Spleen (tissue), 11 donors: ENCODE measurements around the gene IL1R2. TPM values are rescaled to one million over a fixed set of nuclear protein-coding genes. Genes with fewer than 3 reads are reported as not detected.

Experiments used
- DNase-seq: peaks from one replicate; pipeline ENCODE4 v3.0.0-alpha.2; 2020
- H3K27ac ChIP-seq, 8 donors: fragments of 200-600 bp; sonication (generic) in 7 of 8; 1 replicate in 4 of 8; 2 replicates in 4 of 8; pipeline versions ENCODE4 v1.5.0 to v1.8.0; 2016 to 2021; ENCODE audit warnings: inconsistent platforms in 4 of 8, mild to moderate bottlenecking in 4 of 8, moderate library complexity in 1 of 8
- H3K27me3 ChIP-seq, 7 donors: fragments of 200-600 bp; sonication (generic) in 6 of 7; replicated peaks in 1 of 7; 1 replicate in 4 of 7; 2 replicates in 3 of 7; pipeline versions ENCODE4 v1.5.0 to v1.8.0; 2016 to 2021; ENCODE audit warnings: inconsistent platforms in 3 of 7, mild to moderate bottlenecking in 1 of 7
- H3K36me3 ChIP-seq, 6 donors: fragments of 200-600 bp; sonication (generic) in 5 of 6; 1 replicate in 4 of 6; 2 replicates in 2 of 6; pipeline versions ENCODE4 v1.5.0 to v1.8.0; 2016 to 2021; ENCODE audit warnings: inconsistent platforms in 2 of 6
- H3K4me1 ChIP-seq, 6 donors: fragments of 200-600 bp; sonication (generic) in 5 of 6; 1 replicate in 3 of 6; 2 replicates in 3 of 6; pipeline versions ENCODE4 v1.5.0 to v1.8.0; 2016 to 2021; ENCODE audit warnings: inconsistent platforms in 3 of 6
- H3K4me3 ChIP-seq, 8 donors: fragments of 200-600 bp; sonication (generic) in 7 of 8; 1 replicate in 4 of 8; 2 replicates in 4 of 8; pipeline versions ENCODE4 v1.5.0 to v1.8.0; 2016 to 2021; ENCODE audit warnings: inconsistent platforms in 4 of 8, mild to moderate bottlenecking in 4 of 8, moderate library complexity in 2 of 8
- H3K9me3 ChIP-seq, 8 donors: fragments of 200-600 bp; sonication (generic) in 7 of 8; 1 replicate in 4 of 8; 2 replicates in 4 of 8; pipeline versions ENCODE4 v1.5.0 to v1.8.0; 2016 to 2021; ENCODE audit warnings: inconsistent platforms in 4 of 8
- POLR2A ChIP-seq, 3 donors: fragments of 450-650 bp; IDR thresholded peaks; one replicate each; pipeline ENCODE4 v1.5.1; 2017; ENCODE audit warnings: antibody characterized with exemption in 3 of 3, mild to moderate bottlenecking in 1 of 3
- POLR2AphosphoS5 ChIP-seq, 3 donors: sonication (generic); formaldehyde crosslinking; IDR thresholded peaks; one replicate each; pipeline ENCODE4 v1.5.1; 2017; ENCODE audit warnings: antibody characterized with exemption in 3 of 3
- WGBS, 5 donors: extraction: QIAGEN DNeasy Blood & Tissue Kit in 3 of 5; methylation state at CpG; one replicate each; pipeline versions ENCODE4 v1.1.5 to v1.1.7; 2013 to 2018; 5-methylcytosine and 5-hydroxymethylcytosine counted together
- intact Hi-C: fragments of 100-400 bp; cut with DNase I; formaldehyde crosslinking; loops from one replicate; pipeline ENCODE4 v1.15.0; 2023; ENCODE audit warnings: low total_unique reads
- polyA plus RNA-seq, 3 donors: library from polyadenylated mRNA; stranded (reverse); fragments of 200-250 nt; gene quantifications; one replicate each; pipeline ENCODE4 v1.2.1, GENCODE V29; 2013
- total RNA-seq, 7 donors: library from RNA; depleted of rRNA in 3 of 7; stranded (reverse); fragments of >200 nt in 3 of 7; fragmentation: NEBNext Ultra II Directional in 4 of 7; extraction: Animal tissue kit (Norgen Biotek cat#: 25700) in 4 of 7; gene quantifications; one replicate each; pipeline versions ENCODE4 v1.1.0 to v1.2.1, GENCODE V29; 2016 to 2021
- TF ChIP-seq, protein P1 (sequence below), 11 experiments: fragments of 200-600 bp in 7 of 11; fragments of 450-650 bp in 4 of 11; sonication (generic) in 4 of 11; IDR thresholded peaks in 8 of 11; conservative IDR thresholded peaks in 3 of 11; 1 replicate in 7 of 11; 2 replicates in 4 of 11; pipeline versions ENCODE4 v1.4.0 to v1.8.0; 2016 to 2021; ENCODE audit warnings: antibody characterized with exemption in 11 of 11, inconsistent platforms in 4 of 11, mild to moderate bottlenecking in 1 of 11
- donor health status: healthy with polysubstance abuse.
- donor health status: DM: no; HTN: no; CAD: no; lungs with moderate emphysema.
- donor health status: DM: no; HTN: no; CAD: no.
- donor health status: Bipolar disorder and iron deficiency.
- donor health status: healthy.
- donor health status: DM: no; HTN: no; CAD: no.
- donor health status: DM: yes; HTN: yes; CAD: no.

IL1R2 gene
- total and polyA plus RNA-seq, 10 donors, result 20.1 to 607 (median 116) TPM

DNA sequence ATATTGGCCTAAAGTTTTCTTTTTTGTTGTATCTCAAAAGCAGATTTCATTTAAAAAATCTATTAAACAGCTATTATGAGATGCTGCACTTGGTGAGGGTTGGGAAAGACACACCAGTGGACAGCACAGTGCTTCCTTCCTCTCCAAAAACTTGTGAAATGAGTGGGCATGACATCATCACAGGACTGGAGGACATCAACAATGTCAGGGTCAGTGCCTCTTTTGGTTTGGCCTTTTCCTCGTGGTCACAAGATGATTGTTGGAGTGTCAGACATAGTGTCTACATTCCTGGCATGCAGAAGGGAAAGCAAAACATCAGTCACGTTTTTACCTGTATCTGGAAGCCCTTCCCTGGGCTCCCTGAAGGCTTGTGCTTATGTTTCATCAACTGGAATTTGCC lies 49.6 kb downstream of the IL1R2 start:
- Histone ChIP-seq H3K4me3 (peak overlapping the region in 1 of 8 donors; percentile 13), H3K4me1 (peaks cover 3 to 36% (median 15%) of the 10 kb centered on the region in 6 donors), H3K27ac (peak overlapping the region in 3 of 8 donors; percentile 19 to 68 (median 53)), H3K27me3 (peaks cover 0 to 47% (median 0%) of the 10 kb centered on the region in 7 donors), H3K9me3 (no peaks in the 10 kb centered on the region), H3K36me3 (peaks cover 0 to 26% (median 0%) of the 10 kb centered on the region in 6 donors)
- TF ChIP-seq POLR2AphosphoS5 (IDR thresholded peaks at IDR 0.05) (peak in 1 of 3 donors; percentile 88), POLR2A (IDR thresholded peaks at IDR 0.05) (no peak)
- intact Hi-C loops, result no loop called here
- DNase-seq, result no peak
- WGBS, 5 donors, result 18 to 53% (median 32%) methylated on average over 2 of the region's 2 CpGs

DNA sequence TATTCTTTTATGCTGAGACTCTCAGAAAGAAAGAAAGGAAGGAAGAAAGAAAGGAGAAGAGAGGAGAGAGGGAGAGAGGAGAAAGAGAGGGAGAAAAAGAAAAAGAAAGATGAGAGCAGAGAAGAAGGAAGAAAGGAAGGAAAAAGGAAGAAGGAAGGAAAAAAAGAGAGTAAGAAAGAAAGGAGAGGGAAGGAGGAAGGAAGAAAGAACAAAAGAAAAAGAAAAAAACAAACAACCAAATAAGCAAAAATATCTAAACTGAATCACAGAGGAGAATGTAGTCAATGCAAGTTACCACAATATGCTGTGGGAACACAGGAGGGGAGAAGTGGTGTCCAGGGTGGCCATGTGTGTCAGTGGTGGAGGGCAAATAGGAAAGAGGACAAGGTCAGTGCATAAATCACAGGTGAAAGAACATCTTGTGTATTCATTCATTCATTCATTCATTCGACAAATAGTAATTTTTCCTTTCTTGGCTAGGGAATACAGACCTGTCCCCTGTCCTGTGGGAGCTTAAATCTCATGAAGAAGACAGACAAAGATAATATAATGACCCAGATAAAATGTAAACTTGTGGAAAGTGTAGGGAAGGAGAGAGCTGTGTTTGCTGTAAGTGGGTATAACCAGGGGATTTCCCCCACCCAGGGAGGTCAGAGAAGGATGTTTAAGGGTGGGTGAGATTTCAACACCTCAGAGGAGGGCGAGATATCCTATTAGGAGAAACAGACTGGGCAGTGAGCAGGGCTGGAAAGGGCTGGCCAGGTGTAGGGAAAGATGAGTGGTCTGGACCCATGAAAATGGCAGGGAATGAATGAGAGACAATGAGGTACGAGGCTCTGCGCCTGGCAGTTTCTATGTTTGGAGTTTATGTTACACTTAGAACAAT lies 50.7 kb downstream of the IL1R2 start:
- H3K4me3 ChIP-seq, result peak overlapping the region in 1 of 8 donors; percentile 13
- WGBS, 5 donors, result 79 to 93% (median 90%) methylated on average over 4 of the region's 4 CpGs
- H3K27me3 ChIP-seq, result peaks cover 0 to 58% (median 0%) of the 10 kb centered on the region in 7 donors
- H3K36me3 ChIP-seq, result peaks cover 0 to 28% (median 0%) of the 10 kb centered on the region in 6 donors
- H3K9me3 ChIP-seq, result no peaks in the 10 kb centered on the region
- peak overlapping the region in 1 of 8 donors; percentile 68 for H3K27ac ChIP-seq
- TF ChIP-seq, protein P1, sequence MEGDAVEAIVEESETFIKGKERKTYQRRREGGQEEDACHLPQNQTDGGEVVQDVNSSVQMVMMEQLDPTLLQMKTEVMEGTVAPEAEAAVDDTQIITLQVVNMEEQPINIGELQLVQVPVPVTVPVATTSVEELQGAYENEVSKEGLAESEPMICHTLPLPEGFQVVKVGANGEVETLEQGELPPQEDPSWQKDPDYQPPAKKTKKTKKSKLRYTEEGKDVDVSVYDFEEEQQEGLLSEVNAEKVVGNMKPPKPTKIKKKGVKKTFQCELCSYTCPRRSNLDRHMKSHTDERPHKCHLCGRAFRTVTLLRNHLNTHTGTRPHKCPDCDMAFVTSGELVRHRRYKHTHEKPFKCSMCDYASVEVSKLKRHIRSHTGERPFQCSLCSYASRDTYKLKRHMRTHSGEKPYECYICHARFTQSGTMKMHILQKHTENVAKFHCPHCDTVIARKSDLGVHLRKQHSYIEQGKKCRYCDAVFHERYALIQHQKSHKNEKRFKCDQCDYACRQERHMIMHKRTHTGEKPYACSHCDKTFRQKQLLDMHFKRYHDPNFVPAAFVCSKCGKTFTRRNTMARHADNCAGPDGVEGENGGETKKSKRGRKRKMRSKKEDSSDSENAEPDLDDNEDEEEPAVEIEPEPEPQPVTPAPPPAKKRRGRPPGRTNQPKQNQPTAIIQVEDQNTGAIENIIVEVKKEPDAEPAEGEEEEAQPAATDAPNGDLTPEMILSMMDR (IDR thresholded peaks at IDR 0.05 in 8 of 11, conservative IDR thresholded peaks at IDR 0.05 in 3 of 11), result no peak
- TF ChIP-seq POLR2AphosphoS5 (IDR thresholded peaks at IDR 0.05), result no peak
- TF ChIP-seq POLR2A (IDR thresholded peaks at IDR 0.05), result no peak
- peaks cover 6 to 44% (median 17%) of the 10 kb centered on the region in 6 donors for H3K4me1 ChIP-seq
- intact Hi-C loops, result no loop called here
- DNase-seq, result no peak

DNA sequence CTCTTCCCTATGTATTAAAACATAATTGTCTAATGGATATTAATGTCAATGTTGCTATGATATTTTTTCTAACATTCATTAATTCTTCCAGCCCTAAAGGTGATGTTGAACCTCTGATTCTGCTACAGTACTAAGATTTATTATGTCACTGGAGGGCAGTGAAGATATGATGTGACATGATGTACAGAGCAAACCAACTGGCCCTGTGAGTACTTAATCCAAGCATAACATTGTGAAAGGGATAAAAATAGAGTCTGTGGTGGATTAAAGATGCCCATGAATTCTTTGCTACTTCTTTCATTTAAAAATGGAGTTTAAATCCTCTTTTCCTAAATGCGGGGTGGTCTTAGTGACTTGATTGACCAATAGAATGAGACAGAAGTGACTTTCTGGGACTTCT lies 51.8 kb downstream of the IL1R2 start:
- Histone ChIP-seq H3K27ac (no peak overlapping the region), H3K27me3 (peaks cover 0 to 68% (median 0%) of the 10 kb centered on the region in 7 donors), H3K4me1 (peaks cover 3 to 44% (median 16%) of the 10 kb centered on the region in 6 donors), H3K4me3 (no peak overlapping the region), H3K36me3 (peaks cover 0 to 31% (median 0%) of the 10 kb centered on the region in 6 donors), H3K9me3 (no peaks in the 10 kb centered on the region)
- 95 to 100% (median 97%) methylated on average over 1 of the region's 1 CpG for WGBS, 5 donors
- intact Hi-C loops, result no loop called here
- TF ChIP-seq POLR2AphosphoS5 (IDR thresholded peaks at IDR 0.05), result no peak
- TF ChIP-seq POLR2A (IDR thresholded peaks at IDR 0.05), result no peak
- TF ChIP-seq, protein P1 (IDR thresholded peaks at IDR 0.05 in 8 of 11, conservative IDR thresholded peaks at IDR 0.05 in 3 of 11), result no peak
- DNase-seq, result no peak

DNA sequence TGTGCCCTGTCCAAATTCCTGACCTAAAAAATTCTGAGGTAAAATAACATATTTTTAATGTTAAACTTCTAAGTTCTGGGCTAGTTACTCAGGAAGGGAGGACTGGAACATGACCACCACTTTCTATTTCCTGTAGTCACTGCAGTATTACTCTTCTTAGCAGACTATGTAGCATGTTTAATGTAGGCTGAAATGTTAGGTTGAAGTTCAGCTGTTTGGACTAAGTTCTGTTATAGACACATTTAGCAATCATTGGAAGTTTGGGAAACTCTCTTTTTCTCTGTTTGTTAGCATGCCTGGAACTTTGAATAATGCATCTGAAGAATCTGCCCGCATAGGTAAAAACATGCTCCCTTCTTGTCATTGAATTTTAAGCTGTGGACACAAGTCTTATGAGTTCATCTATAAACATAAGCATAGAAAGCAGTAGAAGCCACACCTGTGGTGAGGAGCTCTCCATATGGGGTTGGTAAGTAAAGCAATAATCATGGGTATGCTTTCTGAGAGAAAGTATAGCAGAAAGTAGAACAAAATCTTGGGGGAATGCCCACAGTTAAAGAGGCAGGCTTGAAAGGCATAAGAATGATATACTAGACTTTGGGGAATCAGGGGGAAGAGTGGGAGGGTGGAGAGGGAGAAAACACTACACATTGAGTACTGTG lies 52.6 kb downstream of the IL1R2 start:
- Histone ChIP-seq H3K9me3 (no peaks in the 10 kb centered on the region), H3K4me3 (no peak overlapping the region), H3K27ac (no peak overlapping the region), H3K4me1 (peaks cover 5 to 46% (median 23%) of the 10 kb centered on the region in 6 donors), H3K36me3 (peaks cover 0 to 31% (median 0%) of the 10 kb centered on the region in 6 donors), H3K27me3 (peaks cover 0 to 70% (median 0%) of the 10 kb centered on the region in 7 donors)
- no peak for DNase-seq
- intact Hi-C loops, result no loop called here
- 88 to 100% (median 94%) methylated on average over 1 of the region's 1 CpG for WGBS, 5 donors
- TF ChIP-seq POLR2AphosphoS5 (IDR thresholded peaks at IDR 0.05), result no peak
- TF ChIP-seq POLR2A (IDR thresholded peaks at IDR 0.05), result no peak
- TF ChIP-seq, protein P1 (IDR thresholded peaks at IDR 0.05 in 8 of 11, conservative IDR thresholded peaks at IDR 0.05 in 3 of 11), result no peak
